Hepatocyte (in vitro differentiated cells): ENCODE measurements around the gene LRRTM1. TPM values are rescaled to one million over a fixed set of nuclear protein-coding genes. Genes with fewer than 3 reads are reported as not detected.

Experiments
- DNase-seq: peaks from one replicate; pipeline ENCODE4 v3.0.0-alpha.2; 2016; ENCODE audit warnings: low spot score
- H2AFZ ChIP-seq: fragments of 200-600 bp; sonication (generic); 2 replicates; pipeline ENCODE4 v1.6.0; 2016; ENCODE audit warnings: antibody characterized with exemption, mild to moderate bottlenecking
- H3K27ac ChIP-seq: fragments of 200-600 bp; sonication (generic); 2 replicates; pipeline ENCODE4 v1.5.1; 2016; ENCODE audit warnings: mild to moderate bottlenecking
- H3K27me3 ChIP-seq: fragments of 200-600 bp; sonication (generic); 2 replicates; pipeline ENCODE4 v1.6.1; 2016
- H3K36me3 ChIP-seq: fragments of 200-600 bp; sonication (generic); replicated peaks from 2 replicates; pipeline ENCODE4 v1.5.1; 2016; ENCODE audit warnings: low read depth; ENCODE audit not compliant: insufficient read depth
- H3K4me1 ChIP-seq: fragments of 200-600 bp; sonication (generic); 2 replicates; pipeline ENCODE4 v1.5.1; 2016; ENCODE audit warnings: mild to moderate bottlenecking, moderate library complexity; ENCODE audit not compliant: insufficient read depth
- H3K4me2 ChIP-seq: fragments of 200-600 bp; sonication (generic); 2 replicates; pipeline ENCODE4 v1.6.0; 2016
- H3K4me3 ChIP-seq: fragments of 200-600 bp; sonication (generic); 2 replicates; pipeline ENCODE4 v1.5.1; 2016; ENCODE audit warnings: mild to moderate bottlenecking
- H3K79me2 ChIP-seq: fragments of 200-600 bp; sonication (generic); 2 replicates; pipeline ENCODE4 v1.6.0; 2017; ENCODE audit warnings: mild to moderate bottlenecking
- H3K9me2 ChIP-seq: fragments of 200-600 bp; sonication (generic); replicated peaks from 2 replicates; pipeline ENCODE4 v1.6.0; 2017; ENCODE audit warnings: mild to moderate bottlenecking; ENCODE audit not compliant: insufficient read depth
- H3K9me3 ChIP-seq: fragments of 200-600 bp; sonication (generic); 2 replicates; pipeline ENCODE4 v1.5.1; 2016; ENCODE audit warnings: low read depth, mild to moderate bottlenecking
- H4K20me1 ChIP-seq: fragments of 200-600 bp; sonication (generic); 2 replicates; pipeline ENCODE4 v1.6.0; 2016; ENCODE audit warnings: mild to moderate bottlenecking; ENCODE audit not compliant: insufficient read depth, poor library complexity, severe bottlenecking
- CTCF ChIP-seq: fragments of 200-600 bp; sonication (generic); IDR thresholded peaks from 2 replicates; pipeline ENCODE4 v1.5.1; 2016; ENCODE audit warnings: antibody characterized with exemption, mild to moderate bottlenecking; ENCODE audit not compliant: poor library complexity
- EZH2 ChIP-seq: fragments of 200-600 bp; sonication (generic); IDR thresholded peaks from 2 replicates; pipeline ENCODE4 v1.6.1; 2016; ENCODE audit warnings: antibody characterized with exemption, mild to moderate bottlenecking, borderline replicate concordance
- EZH2phosphoT487 ChIP-seq: fragments of 200-600 bp; sonication (generic); IDR thresholded peaks from one replicate; pipeline ENCODE4 v1.6.1; 2018; ENCODE audit warnings: antibody characterized with exemption, mild to moderate bottlenecking, low read depth, moderate library complexity; ENCODE audit not compliant: unreplicated experiment, severe bottlenecking
- WGBS: methylation state at CpG from one replicate; pipeline ENCODE4 v1.1.6; 2016; ENCODE audit warnings: low lambda C conversion rate; ENCODE audit errors: missing lambda C conversion rate; 5-methylcytosine and 5-hydroxymethylcytosine counted together
- polyA plus RNA-seq: library from polyadenylated mRNA; unstranded; fragments of >200 nt; fragmentation: Nextera tagmentation; extraction: Ambion mirVana; gene quantifications from 2 replicates; pipeline ENCODE4 v1.2.1, GENCODE V29; 2016
- total RNA-seq: library from RNA; depleted of rRNA; stranded (reverse); fragments of >200 nt; gene quantifications from 2 replicates; pipeline ENCODE4 v1.2.3, GENCODE V29; 2014

The LRRTM1 gene
- total and polyA plus RNA-seq, 2 experiments from 2014 or later, result 1.3 to 2.7 TPM

DNA sequence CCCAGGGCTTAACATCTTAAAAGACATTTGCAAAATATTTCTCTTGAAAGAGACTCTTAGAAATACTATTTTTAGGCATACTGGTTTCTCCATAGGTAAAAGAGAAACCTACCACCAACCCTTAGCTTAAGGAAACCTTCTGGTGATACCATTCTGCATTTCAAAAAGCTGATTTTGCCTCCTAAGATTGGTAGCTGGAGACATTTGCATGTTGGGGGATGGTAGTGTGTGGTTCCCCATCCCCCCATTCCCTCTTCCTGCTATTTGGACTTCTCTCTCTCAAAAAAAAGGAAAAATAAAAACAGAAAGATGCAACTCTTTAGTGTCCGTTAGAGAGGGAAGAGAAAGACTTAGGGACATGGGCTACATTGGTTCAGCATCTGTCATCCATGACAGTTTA is 4.2 kb downstream of the LRRTM1 start:
- no peaks in the 10 kb centered on the region for H3K79me2 ChIP-seq
- TF ChIP-seq EZH2phosphoT487 (no peak), EZH2 (no peak), CTCF (no peak)
- no peaks in the 10 kb centered on the region for H3K9me2 ChIP-seq
- no peak overlapping the region for H3K4me3 ChIP-seq
- peaks cover 21% of the 10 kb centered on the region for H3K4me1 ChIP-seq
- H3K4me2 ChIP-seq, result no peak overlapping the region
- peaks cover 65% of the 10 kb centered on the region for H3K27me3 ChIP-seq
- H3K9me3 ChIP-seq, result no peaks in the 10 kb centered on the region
- H3K36me3 ChIP-seq, result no peaks in the 10 kb centered on the region
- WGBS, result 72% methylated on average over 1 of the region's 1 CpG
- no peak overlapping the region for H2AFZ ChIP-seq
- DNase-seq, result no peak
- H4K20me1 ChIP-seq, result no peaks in the 10 kb centered on the region
- H3K27ac ChIP-seq, result no peak overlapping the region

DNA sequence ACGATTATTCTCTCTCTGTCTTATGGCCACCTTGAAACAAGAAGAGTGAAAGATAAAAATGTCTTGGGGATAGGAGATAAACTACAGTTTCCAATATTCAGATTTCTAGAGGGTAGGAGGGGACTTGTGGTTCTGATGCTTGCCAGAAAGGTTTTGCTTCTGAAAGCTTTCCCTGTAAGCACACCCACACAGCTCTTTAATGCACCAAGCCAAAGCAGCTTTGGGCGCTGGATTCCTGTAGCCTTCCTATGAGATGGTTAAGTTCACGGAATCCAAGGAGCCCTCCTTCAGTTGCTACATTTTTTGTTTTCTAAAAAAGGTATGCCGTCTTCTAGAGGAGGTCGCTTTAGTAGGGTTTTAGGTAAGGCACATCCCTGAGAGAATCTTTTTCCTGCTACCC is 4.9 kb downstream of the LRRTM1 start:
- DNase-seq, result no peak
- H3K27me3 ChIP-seq, result peaks cover 58% of the 10 kb centered on the region
- WGBS, result 61% methylated on average over 5 of the region's 5 CpGs
- H4K20me1 ChIP-seq, result no peaks in the 10 kb centered on the region
- H3K4me1 ChIP-seq, result peaks cover 21% of the 10 kb centered on the region
- no peaks in the 10 kb centered on the region for H3K79me2 ChIP-seq
- no peak overlapping the region for H3K4me3 ChIP-seq
- no peak overlapping the region for H3K27ac ChIP-seq
- no peak overlapping the region for H2AFZ ChIP-seq
- no peaks in the 10 kb centered on the region for H3K9me3 ChIP-seq
- TF ChIP-seq CTCF (no peak), EZH2phosphoT487 (no peak), EZH2 (no peak)
- H3K4me2 ChIP-seq, result no peak overlapping the region
- no peaks in the 10 kb centered on the region for H3K9me2 ChIP-seq
- H3K36me3 ChIP-seq, result no peaks in the 10 kb centered on the region

GRCh38 chr2:80298954-80299353 is 5.6 kb downstream of the LRRTM1 start:
- 54% methylated on average over 3 of the region's 3 CpGs for WGBS
- Histone ChIP-seq H3K27me3 (peaks cover 56% of the 10 kb centered on the region), H3K9me2 (no peaks in the 10 kb centered on the region), H3K4me2 (no peak overlapping the region), H3K27ac (no peak overlapping the region), H2AFZ (no peak overlapping the region), H3K79me2 (no peaks in the 10 kb centered on the region), H3K9me3 (no peaks in the 10 kb centered on the region), H3K4me3 (no peak overlapping the region), H3K36me3 (no peaks in the 10 kb centered on the region), H4K20me1 (no peaks in the 10 kb centered on the region), H3K4me1 (peaks cover 20% of the 10 kb centered on the region)
- TF ChIP-seq CTCF (no peak), EZH2phosphoT487 (no peak), EZH2 (no peak)
- DNase-seq, result no peak

- Histone ChIP-seq H3K36me3 (no peaks in the 10 kb centered on the region), H3K4me1 (peaks cover 8% of the 10 kb centered on the region), H3K4me3 (no peak overlapping the region), H3K79me2 (no peaks in the 10 kb centered on the region), H3K27me3 (no peaks in the 10 kb centered on the region), H3K9me3 (no peaks in the 10 kb centered on the region), H3K9me2 (no peaks in the 10 kb centered on the region), H3K27ac (no peak overlapping the region), H4K20me1 (no peaks in the 10 kb centered on the region), H2AFZ (no peak overlapping the region), H3K4me2 (no peak overlapping the region)
- TF ChIP-seq CTCF, result no peak
- TF ChIP-seq EZH2, result no peak
- TF ChIP-seq EZH2phosphoT487, result no peak
- no peak for DNase-seq
Measured at GRCh38 chr2:80293039-80293438, 11.5 kb downstream of the LRRTM1 start.
